ENCODE results near the gene NAV2. TPM values are rescaled to one million over a fixed set of nuclear protein-coding genes. Genes with fewer than 3 reads are reported as not detected.

NAV2 gene
- total RNA-seq, result 1 to 10 TPM; 2.9 to 4.1 TPM

DNA sequence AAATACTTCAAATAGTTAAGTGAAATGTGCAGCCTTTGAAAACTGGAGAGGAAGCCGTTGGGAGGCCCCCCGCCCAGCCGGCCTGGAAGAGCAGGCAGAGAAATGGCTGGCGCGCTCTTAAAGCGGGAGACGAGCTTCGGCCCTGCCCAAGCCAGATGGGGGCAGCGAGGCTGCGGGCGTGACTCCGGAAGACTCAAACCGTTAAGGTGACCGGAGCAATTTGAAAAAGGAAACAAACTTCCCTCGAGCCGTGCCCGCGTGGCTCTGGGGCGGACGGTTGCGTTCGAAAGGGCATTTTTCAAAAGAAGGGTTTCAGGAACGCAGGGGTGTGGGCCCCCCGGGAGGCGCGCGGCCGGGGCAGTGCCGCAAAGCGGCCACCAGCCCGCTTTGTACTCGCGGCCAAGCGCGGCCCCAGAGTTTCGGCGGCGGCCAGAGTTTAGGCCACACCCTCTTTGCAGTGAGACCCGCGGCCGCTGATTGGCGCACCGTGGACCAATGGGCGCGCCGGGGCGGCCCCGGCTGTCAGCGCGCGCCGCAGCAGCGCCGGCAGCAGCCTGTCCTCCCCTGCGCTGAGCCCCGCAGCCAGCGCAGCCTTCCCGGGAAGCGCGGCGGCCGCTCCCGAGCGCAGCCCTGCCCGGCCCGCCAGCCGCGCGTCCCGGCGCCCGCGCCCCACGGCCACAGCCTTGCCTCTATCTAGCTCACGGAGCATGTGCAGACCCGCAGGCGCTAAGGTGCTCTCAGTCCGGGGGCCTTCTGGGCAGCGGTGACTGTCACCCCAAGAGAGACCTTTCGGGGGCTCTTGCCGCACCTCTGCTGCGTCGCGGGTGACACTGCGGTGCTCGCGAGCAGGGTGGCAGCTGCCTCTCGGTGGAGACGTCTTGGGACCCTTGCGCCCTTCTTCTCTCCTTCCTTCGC is at the start of gene NAV2:
Gene NAV2 (plus strand): TSS at position 557 of the 915 bp plus-strand sequence. CDS start 859 bp downstream, outside the sequence.
- POLR2A ChIA-PET, result interaction anchor here (1.3 kb wide), 1 partner anchor 11 kb away, joined by 5 read pairs; no protein-coding TSS in a partner anchor
- H3K9me3 Mint-ChIP-seq, result no peaks in the 10 kb centered on the region
- H3K27ac Mint-ChIP-seq, result peak within 1 kb of the TSS; percentile 77
- peaks cover 52% of the 10 kb centered on the region for H3K27me3 Mint-ChIP-seq
- no peaks in the 10 kb centered on the region for H3K36me3 Mint-ChIP-seq
- H3K4me1 Mint-ChIP-seq, result peaks cover 18% of the 10 kb centered on the region
- peak within 1 kb of the TSS; percentile 82 for H3K4me3 Mint-ChIP-seq
- ATAC-seq (ENCODE audit: low read depth) (peak; percentile 99), DNase-seq (peak; percentile 85)

GRCh38 chr11:19663206-19663605 is 49.4 kb upstream of the NAV2 start:
- no peak overlapping the region for H3K4me3 Mint-ChIP-seq
- POLR2A ChIA-PET, result no interaction called here
- ATAC-seq (ENCODE audit: low read depth) (no peak), DNase-seq (no peak)
- no peaks in the 10 kb centered on the region for H3K9me3 Mint-ChIP-seq
- H3K27ac Mint-ChIP-seq, result no peak overlapping the region
- H3K27me3 Mint-ChIP-seq, result peaks cover 7% of the 10 kb centered on the region
- peaks cover 8% of the 10 kb centered on the region for H3K4me1 Mint-ChIP-seq
- no peaks in the 10 kb centered on the region for H3K36me3 Mint-ChIP-seq

- H3K27me3 Mint-ChIP-seq, result peaks cover 7% of the 10 kb centered on the region
- POLR2A ChIA-PET, result no interaction called here
- H3K36me3 Mint-ChIP-seq, result no peaks in the 10 kb centered on the region
- H3K4me3 Mint-ChIP-seq, result no peak overlapping the region
- no peaks in the 10 kb centered on the region for H3K9me3 Mint-ChIP-seq
- H3K27ac Mint-ChIP-seq, result no peak overlapping the region
- peaks cover 5% of the 10 kb centered on the region for H3K4me1 Mint-ChIP-seq
- ATAC-seq (ENCODE audit: low read depth) (no peak), DNase-seq (no peak)
Measured at GRCh38 chr11:19664886-19665548, 47.6 kb upstream of the NAV2 start.

DNA sequence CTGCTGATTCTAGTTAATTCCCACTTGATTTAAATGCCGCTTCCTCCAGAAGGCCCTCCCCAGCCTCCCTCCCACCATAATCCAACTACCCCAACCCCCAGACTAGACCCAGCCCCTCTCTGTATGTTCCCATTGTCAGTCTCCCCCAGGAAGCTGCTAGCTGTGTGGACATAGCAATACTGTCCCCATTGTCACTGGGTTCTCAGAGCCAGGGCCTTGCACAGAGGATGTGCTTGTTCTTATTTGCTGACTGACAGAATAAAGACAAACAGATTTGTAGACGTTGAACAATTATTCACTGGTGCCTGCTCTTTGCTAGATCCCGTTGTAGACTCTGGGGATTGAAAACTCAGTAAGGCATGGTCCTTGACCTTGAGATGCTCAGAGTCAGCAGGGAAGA is 45.7 kb upstream of the NAV2 start:
- Mint-ChIP-seq H3K36me3 (no peaks in the 10 kb centered on the region), H3K27ac (no peak overlapping the region), H3K4me3 (no peak overlapping the region), H3K27me3 (peaks cover 4% of the 10 kb centered on the region), H3K9me3 (no peaks in the 10 kb centered on the region), H3K4me1 (peaks cover 3% of the 10 kb centered on the region)
- POLR2A ChIA-PET, result no interaction called here
- DNase-seq (no peak), ATAC-seq (ENCODE audit: low read depth) (no peak)

GRCh38 chr11:19669511-19669910 is 43.1 kb upstream of the NAV2 start:
- Mint-ChIP-seq H3K36me3 (no peaks in the 10 kb centered on the region), H3K9me3 (no peaks in the 10 kb centered on the region), H3K27me3 (peaks cover 9% of the 10 kb centered on the region), H3K4me1 (peaks cover 4% of the 10 kb centered on the region), H3K4me3 (no peak overlapping the region), H3K27ac (no peak overlapping the region)
- ATAC-seq (ENCODE audit: low read depth) (no peak), DNase-seq (no peak)
- POLR2A ChIA-PET, result no interaction called here

- Mint-ChIP-seq H3K9me3 (no peaks in the 10 kb centered on the region), H3K27me3 (peaks cover 9% of the 10 kb centered on the region), H3K27ac (no peak overlapping the region), H3K4me3 (no peak overlapping the region), H3K4me1 (peaks cover 9% of the 10 kb centered on the region), H3K36me3 (no peaks in the 10 kb centered on the region)
- POLR2A ChIA-PET, result no interaction called here
- ATAC-seq (ENCODE audit: low read depth), result no peak
- no peak for DNase-seq
Measured at GRCh38 chr11:19670030-19670791, 42.4 kb upstream of the NAV2 start.

DNA sequence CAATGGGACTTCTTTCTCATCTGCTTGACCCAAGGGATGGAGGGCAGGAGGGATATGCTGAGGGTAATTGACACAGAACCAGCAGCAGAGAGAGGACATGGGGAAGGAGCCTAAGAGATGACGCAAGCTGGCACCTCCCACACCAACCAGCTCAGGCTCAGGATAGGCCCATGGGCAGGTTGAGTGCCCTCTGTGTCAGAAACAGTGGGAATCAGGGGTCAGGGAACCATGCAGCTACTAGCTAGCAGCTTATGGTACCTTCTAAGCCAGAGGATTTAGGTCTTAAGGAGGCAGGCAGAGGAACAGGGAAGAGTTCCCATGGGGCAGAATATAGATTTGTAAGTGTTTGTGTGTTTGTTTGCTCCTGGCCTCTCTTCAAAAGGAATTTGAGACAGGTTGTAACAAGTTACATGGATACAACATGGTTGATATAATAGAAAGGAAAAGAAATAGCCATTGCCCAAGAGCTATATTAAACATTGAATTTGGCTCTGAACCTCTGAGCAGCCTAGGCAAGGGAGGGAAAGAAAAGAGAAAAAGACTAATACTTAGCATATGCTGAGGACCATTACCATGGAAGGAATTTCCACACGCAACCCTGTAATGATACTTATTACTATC is 39.9 kb upstream of the NAV2 start:
- H3K4me3 Mint-ChIP-seq, result no peak overlapping the region

GRCh38 chr11:19673924-19674729 is 38.5 kb upstream of the NAV2 start:
- DNase-seq, result no peak
- Mint-ChIP-seq H3K27ac (no peak overlapping the region), H3K4me1 (peaks cover 9% of the 10 kb centered on the region), H3K27me3 (peaks cover 5% of the 10 kb centered on the region), H3K36me3 (no peaks in the 10 kb centered on the region), H3K4me3 (no peak overlapping the region), H3K9me3 (no peaks in the 10 kb centered on the region)
- POLR2A ChIA-PET, result interaction anchor here (0.6 kb wide), 1 partner anchor 926 kb away, joined by 3 read pairs; no protein-coding TSS in a partner anchor
- ATAC-seq (ENCODE audit: low read depth), result no peak

More for the DNA sequence above, 39.9 kb upstream of the NAV2 start:
- Mint-ChIP-seq H3K36me3 (no peaks in the 10 kb centered on the region), H3K4me1 (peaks cover 9% of the 10 kb centered on the region), H3K27ac (no peak overlapping the region), H3K9me3 (no peaks in the 10 kb centered on the region), H3K27me3 (peaks cover 5% of the 10 kb centered on the region)
- POLR2A ChIA-PET, result no interaction called here
- ATAC-seq (ENCODE audit: low read depth), result no peak
- no peak for DNase-seq

DNA sequence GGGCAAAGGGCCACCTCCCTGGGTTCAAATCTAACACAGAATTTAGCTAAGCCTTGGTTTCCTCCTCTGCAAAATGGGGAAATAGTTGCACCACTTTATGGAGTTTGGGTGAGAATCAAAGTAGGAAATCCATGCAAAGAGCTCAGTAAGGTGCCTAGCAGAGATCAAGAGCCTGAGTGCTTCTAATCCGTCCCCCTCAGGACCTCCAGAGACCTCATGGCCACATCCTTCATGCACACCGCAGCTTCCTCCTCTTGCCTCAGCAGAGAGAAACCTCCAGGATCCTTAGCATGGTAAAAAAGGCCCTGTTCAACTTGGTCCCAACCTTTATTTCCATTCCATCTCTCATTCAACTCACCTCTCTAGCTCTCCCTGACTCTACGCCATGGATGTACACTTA is 37.8 kb upstream of the NAV2 start:
- no peak for DNase-seq
- Mint-ChIP-seq H3K4me3 (peak overlapping the region; percentile 0), H3K27ac (no peak overlapping the region), H3K36me3 (no peaks in the 10 kb centered on the region), H3K9me3 (no peaks in the 10 kb centered on the region), H3K4me1 (peaks cover 9% of the 10 kb centered on the region), H3K27me3 (peaks cover 5% of the 10 kb centered on the region)
- peak; percentile 90 for ATAC-seq (ENCODE audit: low read depth)
- POLR2A ChIA-PET, result interaction anchor here (0.6 kb wide), 1 partner anchor 925 kb away, joined by 3 read pairs; no protein-coding TSS in a partner anchor

DNA sequence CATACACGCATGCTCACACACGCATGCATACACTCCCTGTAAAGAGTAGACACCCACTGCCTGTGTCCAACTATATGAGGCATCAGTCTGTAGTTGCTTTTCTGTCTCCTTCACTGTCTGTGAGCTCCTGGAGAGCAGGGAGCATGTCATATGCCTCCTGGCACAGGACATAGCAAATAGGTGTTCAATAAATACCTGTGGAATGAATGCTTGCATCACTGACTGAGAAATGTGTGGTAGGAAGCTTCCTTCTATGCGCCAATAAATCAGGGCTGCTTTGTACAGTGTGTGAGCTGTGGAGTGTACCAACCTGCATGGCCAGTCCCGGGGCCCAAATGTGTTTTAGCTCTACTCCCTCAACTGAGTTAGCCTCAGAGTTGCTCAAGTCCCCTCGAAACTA is 37.2 kb upstream of the NAV2 start:
- ATAC-seq (ENCODE audit: low read depth) (no peak), DNase-seq (no peak)
- Mint-ChIP-seq H3K9me3 (no peaks in the 10 kb centered on the region), H3K4me1 (peaks cover 9% of the 10 kb centered on the region), H3K27me3 (peaks cover 6% of the 10 kb centered on the region), H3K4me3 (no peak overlapping the region), H3K36me3 (no peaks in the 10 kb centered on the region), H3K27ac (no peak overlapping the region)
- POLR2A ChIA-PET, result no interaction called here

DNA sequence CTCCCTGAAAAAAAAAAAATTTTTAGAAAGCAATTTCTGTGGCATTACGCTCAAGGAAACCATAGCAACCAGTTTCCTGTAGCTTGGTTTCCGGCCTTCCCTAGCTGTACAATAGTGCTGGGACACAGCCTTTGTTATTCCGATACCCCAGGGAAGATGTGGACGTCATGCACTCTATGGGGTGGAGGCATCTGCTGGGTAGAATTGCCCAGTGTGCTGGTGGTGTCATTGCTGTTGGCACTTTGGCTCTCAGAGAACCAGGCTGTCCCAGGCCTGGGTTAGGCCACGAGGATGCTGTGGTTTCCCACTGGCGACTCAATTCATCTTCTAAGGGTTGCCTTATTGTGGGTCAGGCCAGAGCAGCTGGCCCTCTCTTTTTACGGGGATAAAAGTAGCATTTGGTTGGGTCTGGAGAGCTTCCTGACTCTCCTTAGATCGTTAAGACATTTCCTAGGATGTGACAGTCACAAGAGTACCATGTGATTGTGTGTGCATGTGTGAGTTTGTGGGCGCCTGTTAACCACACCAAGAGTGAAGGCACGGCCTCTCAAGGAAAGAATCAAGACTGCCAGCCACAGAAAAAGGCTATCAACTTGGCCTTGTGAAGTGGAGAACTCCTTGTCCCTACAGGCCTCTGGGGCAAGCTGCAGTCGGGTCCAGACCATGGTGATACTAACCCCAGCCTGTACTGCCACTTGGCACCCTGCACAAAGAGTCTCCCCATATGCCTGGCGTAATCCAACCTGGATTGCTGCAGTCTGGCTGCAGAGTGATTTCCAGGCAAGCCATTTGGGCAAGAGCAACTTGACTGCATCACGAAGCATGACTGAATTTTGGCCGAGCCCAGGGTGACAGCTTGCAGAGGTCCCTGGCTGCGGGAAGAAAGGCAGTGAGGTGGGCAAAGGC is 35.9 kb upstream of the NAV2 start:
- POLR2A ChIA-PET, result no interaction called here
- ATAC-seq (ENCODE audit: low read depth) (no peak), DNase-seq (no peak)
- peaks cover 10% of the 10 kb centered on the region for H3K27me3 Mint-ChIP-seq
- H3K4me1 Mint-ChIP-seq, result peaks cover 9% of the 10 kb centered on the region
- no peaks in the 10 kb centered on the region for H3K36me3 Mint-ChIP-seq
- no peaks in the 10 kb centered on the region for H3K9me3 Mint-ChIP-seq
- H3K4me3 Mint-ChIP-seq, result no peak overlapping the region
- no peak overlapping the region for H3K27ac Mint-ChIP-seq
